Muscle layer of colon (tissue), 2 donors: ENCODE data around the gene ARL10.

Experiments used
- H3K27ac ChIP-seq: one replicate; pipeline ENCODE4 v1.7.0; 2013; ENCODE audit warnings: low read depth, mild to moderate bottlenecking, low read length, moderate library complexity
- H3K27me3 ChIP-seq, 2 donors: one replicate each; pipeline ENCODE4 v1.7.0; 2013; ENCODE audit warnings: low read length in 2 of 2, mild to moderate bottlenecking in 2 of 2; ENCODE audit not compliant: insufficient read depth in 2 of 2, control insufficient read depth in 1 of 2
- H3K36me3 ChIP-seq: one replicate; pipeline ENCODE4 v1.7.0; 2013; ENCODE audit warnings: mild to moderate bottlenecking, low read length; ENCODE audit not compliant: insufficient read depth
- H3K4me1 ChIP-seq: one replicate; pipeline ENCODE4 v1.7.0; 2013; ENCODE audit warnings: mild to moderate bottlenecking, low read length; ENCODE audit not compliant: insufficient read depth
- H3K4me3 ChIP-seq, 2 donors: one replicate each; pipeline ENCODE4 v1.7.0; 2013; ENCODE audit warnings: low read length in 2 of 2, low read depth in 1 of 2, mild to moderate bottlenecking in 1 of 2, moderate library complexity in 1 of 2
- H3K9ac ChIP-seq: one replicate; pipeline ENCODE4 v1.7.0; 2013; ENCODE audit warnings: low read length
- H3K9me3 ChIP-seq: one replicate; pipeline ENCODE4 v1.7.0; 2013; ENCODE audit warnings: mild to moderate bottlenecking, low read length
- donor health status: abdominal sarcoma.
- donor health status: Adenocarcinoma of cecum.

ARL10 gene

DNA sequence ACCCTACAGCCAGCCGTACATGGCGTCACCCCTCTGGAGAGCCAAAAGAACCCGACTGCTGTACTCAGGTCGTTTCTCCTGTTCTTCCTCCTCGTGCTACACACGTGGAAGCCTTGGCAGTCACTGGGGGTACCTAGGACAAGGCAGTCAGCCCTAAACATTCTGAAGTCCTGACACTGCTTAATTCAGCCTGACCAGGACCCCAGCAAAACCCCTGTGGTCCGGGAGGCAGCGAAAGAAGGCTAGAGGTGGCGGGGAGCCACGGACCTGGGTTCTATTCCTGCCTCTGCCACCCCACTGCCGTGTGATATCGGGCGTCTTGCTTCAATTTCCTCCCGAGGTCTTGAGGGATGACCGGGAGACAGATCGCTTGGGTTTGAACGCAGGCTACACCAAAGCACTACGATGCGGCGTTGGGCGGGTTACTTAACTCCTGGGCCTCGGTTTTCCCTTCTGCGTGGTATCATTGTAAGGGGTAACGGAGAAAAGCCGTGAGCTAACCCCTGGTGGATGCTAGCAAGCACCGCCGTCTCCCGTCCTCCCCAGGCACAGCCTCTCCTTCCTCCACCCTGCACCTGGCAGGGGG is 429 bp upstream of the ARL10 start:
- Histone ChIP-seq H3K9me3 (no peaks in the 10 kb centered on the region), H3K9ac (peak overlapping the region; percentile 86), H3K27ac (peak overlapping the region; percentile 88), H3K27me3 (no peaks in the 10 kb centered on the region), H3K4me1 (peaks cover 19% of the 10 kb centered on the region), H3K4me3 (peak overlapping the region; percentile 77 to 80), H3K36me3 (peaks cover 22% of the 10 kb centered on the region)

GRCh38 chr5:176366232-176366894 is 1.1 kb downstream of the ARL10 start:
- H3K4me3 ChIP-seq: peak overlapping the region; percentile 77 to 80
- peak overlapping the region; percentile 88 for H3K27ac ChIP-seq
- no peaks in the 10 kb centered on the region for H3K9me3 ChIP-seq
- no peak overlapping the region for H3K9ac ChIP-seq
- H3K4me1 ChIP-seq: peaks cover 17% of the 10 kb centered on the region
- no peaks in the 10 kb centered on the region for H3K27me3 ChIP-seq
- peaks cover 31% of the 10 kb centered on the region for H3K36me3 ChIP-seq

- Histone ChIP-seq H3K9me3 (no peaks in the 10 kb centered on the region), H3K27ac (no peak overlapping the region), H3K36me3 (peaks cover 50% of the 10 kb centered on the region), H3K4me1 (peaks cover 26% of the 10 kb centered on the region), H3K27me3 (no peaks in the 10 kb centered on the region), H3K9ac (no peak overlapping the region), H3K4me3 (no peak overlapping the region)
Measured at GRCh38 chr5:176368726-176369125, 3.4 kb downstream of the ARL10 start.

DNA sequence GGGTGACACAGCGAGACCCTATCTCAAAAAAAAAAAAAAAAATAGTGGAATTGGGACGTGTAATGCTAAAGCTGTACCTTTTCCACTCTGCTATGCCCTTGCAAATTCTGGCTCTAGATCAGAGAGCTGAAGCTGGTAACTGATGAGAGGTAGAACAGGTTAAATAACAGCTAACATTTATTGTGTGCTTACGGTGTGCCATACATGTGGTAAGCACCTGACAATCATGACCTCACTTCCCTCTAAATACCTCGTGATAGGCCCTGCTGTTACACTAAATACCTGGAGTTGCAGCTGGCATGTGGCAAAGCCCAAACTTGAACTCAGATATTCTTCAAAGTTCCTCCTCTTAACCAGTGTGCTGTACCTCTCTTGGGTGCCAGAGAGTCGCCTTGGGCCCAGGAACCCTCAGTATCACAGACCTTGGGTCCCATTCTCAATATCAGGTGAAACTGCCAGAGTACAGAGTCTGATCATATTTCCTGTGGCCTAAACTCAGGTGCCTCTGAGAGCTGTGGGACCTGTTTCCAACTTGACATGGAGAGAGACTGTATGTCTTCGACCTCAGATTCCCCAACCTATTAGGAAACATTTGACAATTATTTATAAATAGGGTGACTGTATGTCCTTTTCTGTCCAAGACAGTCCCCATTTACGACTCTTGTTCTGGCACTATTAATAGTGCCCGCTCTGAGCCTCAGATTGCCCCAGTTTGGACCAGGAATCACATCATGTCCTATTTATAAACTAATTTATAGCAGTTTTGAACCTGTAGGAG is 4.8 kb downstream of the ARL10 start:
- Histone ChIP-seq H3K27me3 (no peaks in the 10 kb centered on the region), H3K36me3 (peaks cover 50% of the 10 kb centered on the region), H3K4me1 (peaks cover 22% of the 10 kb centered on the region), H3K9me3 (no peaks in the 10 kb centered on the region), H3K9ac (no peak overlapping the region), H3K27ac (no peak overlapping the region), H3K4me3 (no peak overlapping the region)

DNA sequence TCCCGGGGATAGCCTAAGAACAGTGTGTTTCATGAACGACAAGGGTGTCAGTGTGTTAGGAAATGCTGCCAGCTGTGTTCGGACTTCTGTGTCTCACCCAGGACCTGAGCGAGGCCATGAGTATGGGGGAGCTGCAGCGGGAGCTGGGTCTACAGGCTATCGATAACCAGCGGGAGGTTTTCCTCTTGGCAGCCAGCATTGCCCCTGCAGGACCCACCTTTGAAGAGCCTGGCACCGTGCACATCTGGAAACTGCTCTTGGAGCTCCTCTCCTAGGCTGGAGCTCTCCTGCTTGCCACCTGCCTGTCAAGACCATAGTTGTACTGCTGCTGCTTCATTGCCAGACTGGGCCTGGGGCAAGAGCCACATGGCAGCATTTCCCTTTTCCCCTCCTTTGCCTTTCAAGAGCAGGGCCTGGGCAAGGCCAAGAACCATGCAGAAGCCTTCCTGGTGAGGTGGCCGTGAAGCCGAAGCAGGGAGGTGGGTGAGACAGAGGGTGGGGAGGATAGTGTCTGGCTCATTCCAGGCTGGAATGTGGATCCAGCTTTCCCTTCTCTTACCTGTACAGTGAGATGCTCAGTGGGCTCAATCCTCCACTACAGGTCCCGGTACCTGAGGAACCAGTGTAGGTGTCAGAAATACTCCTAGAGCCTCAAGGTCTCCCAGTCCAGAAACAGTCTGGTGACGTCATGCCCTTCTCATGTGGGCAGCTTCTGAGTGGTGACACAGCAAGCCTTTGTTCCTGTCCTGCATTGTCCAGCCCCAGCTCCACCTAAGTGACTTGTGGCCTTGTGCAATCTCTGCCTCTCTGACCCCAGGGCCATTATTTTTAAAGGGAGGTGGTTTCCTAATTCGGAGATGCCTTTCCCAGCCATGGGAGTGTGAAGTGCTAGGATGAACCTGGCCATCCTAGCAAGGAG is 6.6 kb downstream of the ARL10 start:
- no peaks in the 10 kb centered on the region for H3K9me3 ChIP-seq
- H3K4me1 ChIP-seq: peaks cover 15% of the 10 kb centered on the region
- H3K36me3 ChIP-seq: peaks cover 50% of the 10 kb centered on the region
- no peak overlapping the region for H3K27ac ChIP-seq
- no peak overlapping the region for H3K9ac ChIP-seq
- no peak overlapping the region for H3K4me3 ChIP-seq
- no peaks in the 10 kb centered on the region for H3K27me3 ChIP-seq

DNA sequence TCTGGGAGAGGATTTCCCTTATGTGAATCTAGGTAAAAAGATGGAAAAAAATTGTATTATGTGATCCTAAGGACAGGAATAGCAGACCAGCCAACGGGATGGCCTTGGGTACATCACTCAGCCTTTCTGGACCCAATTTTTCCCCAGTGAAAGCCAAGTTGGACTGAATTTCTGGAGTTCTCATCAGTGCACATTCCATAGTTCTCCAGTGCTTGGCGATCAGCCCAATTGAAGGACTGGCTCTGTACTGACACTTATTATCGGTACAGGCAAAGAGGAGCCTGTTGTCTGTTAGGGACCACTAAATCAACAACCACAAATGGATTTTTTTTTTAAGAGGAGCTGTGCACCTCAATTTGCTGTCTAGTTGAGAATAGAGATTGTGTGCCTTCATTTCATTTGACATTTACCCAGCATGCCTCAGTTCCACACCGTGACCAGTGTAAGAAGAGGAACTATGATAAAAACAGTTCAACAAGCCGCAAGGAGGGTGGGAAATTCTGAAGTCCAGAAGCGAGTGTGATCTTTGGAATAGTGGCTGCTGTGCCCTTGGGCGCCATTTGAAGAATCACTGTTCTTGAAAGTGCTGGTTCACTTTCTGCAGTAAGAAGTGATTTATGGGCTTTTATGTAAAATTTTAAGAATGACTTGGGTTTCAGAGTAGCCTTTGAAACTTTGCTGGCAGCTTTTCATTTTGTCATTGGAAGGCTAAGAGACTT is 8.0 kb downstream of the ARL10 start:
- Histone ChIP-seq H3K27ac (no peak overlapping the region), H3K9me3 (no peaks in the 10 kb centered on the region), H3K27me3 (no peaks in the 10 kb centered on the region), H3K4me1 (peaks cover 9% of the 10 kb centered on the region), H3K36me3 (peaks cover 40% of the 10 kb centered on the region), H3K4me3 (no peak overlapping the region), H3K9ac (no peak overlapping the region)

- no peak overlapping the region for H3K9ac ChIP-seq
- H3K27me3 ChIP-seq: no peaks in the 10 kb centered on the region
- H3K4me1 ChIP-seq: peaks cover 13% of the 10 kb centered on the region
- peaks cover 27% of the 10 kb centered on the region for H3K36me3 ChIP-seq
- no peak overlapping the region for H3K4me3 ChIP-seq
- no peak overlapping the region for H3K27ac ChIP-seq
- H3K9me3 ChIP-seq: no peaks in the 10 kb centered on the region
Measured at GRCh38 chr5:176379881-176380280, 14.6 kb downstream of the ARL10 start.

GRCh38 chr5:176381423-176381822 is 16.1 kb downstream of the ARL10 start:
- H3K9ac ChIP-seq: no peak overlapping the region
- peak overlapping the region; percentile 28 for H3K27ac ChIP-seq
- H3K4me3 ChIP-seq: no peak overlapping the region
- no peaks in the 10 kb centered on the region for H3K9me3 ChIP-seq
- peaks cover 32% of the 10 kb centered on the region for H3K36me3 ChIP-seq
- H3K27me3 ChIP-seq: no peaks in the 10 kb centered on the region
- H3K4me1 ChIP-seq: peaks cover 13% of the 10 kb centered on the region

DNA sequence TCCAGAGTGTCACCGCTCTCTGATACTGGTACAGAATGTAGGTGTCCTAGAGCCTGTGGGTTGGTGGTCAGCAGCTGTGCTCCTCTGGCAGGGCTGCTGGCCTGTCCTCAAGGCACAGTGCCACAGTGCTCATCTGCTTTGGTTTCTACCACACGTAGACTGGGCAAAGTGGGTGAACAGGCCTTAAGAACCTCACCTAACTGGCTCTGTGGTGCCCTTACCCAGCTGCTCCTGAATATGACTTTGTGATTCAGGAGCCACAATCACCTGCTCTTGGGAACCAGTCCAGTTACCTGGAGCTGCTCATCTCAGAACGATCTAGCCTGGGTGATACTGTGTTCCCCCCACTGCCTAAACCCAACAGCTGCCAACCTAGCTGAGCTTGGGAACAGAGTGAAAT is 16.7 kb downstream of the ARL10 start:
- no peaks in the 10 kb centered on the region for H3K9me3 ChIP-seq
- no peaks in the 10 kb centered on the region for H3K27me3 ChIP-seq
- peaks cover 32% of the 10 kb centered on the region for H3K36me3 ChIP-seq
- no peak overlapping the region for H3K9ac ChIP-seq
- peak overlapping the region in 1 of 2 donors; percentile 7 for H3K4me3 ChIP-seq
- peak overlapping the region; percentile 28 for H3K27ac ChIP-seq
- peaks cover 16% of the 10 kb centered on the region for H3K4me1 ChIP-seq

DNA sequence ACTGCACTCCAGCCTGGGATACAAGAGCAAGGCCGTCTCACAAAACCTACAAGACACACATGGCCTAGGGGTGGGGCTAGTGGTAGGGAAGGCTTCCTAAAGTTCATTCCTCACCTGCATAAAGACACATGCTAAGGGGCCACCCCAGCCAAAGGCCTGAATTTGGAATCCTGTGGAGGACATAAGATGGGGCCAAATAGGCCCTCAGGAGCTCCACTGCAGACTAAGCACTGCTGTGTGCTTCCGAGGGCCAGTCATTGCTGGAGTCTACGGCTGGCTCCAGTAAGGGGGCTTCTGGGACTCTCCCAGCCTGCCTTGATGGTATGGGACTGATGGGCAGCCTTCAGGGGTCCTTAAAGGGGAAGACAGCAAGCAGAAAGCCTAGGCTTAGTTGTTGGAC is 17.4 kb downstream of the ARL10 start:
- Histone ChIP-seq H3K27ac (no peak overlapping the region), H3K36me3 (peaks cover 32% of the 10 kb centered on the region), H3K4me1 (peaks cover 23% of the 10 kb centered on the region), H3K4me3 (no peak overlapping the region), H3K9ac (no peak overlapping the region), H3K27me3 (no peaks in the 10 kb centered on the region), H3K9me3 (no peaks in the 10 kb centered on the region)
